Adrenal gland (tissue), 12 donors: ENCODE measurements around the gene THY1. TPM values are rescaled to one million over a fixed set of nuclear protein-coding genes. Genes with fewer than 3 reads are reported as not detected.

Experiments used
- DNase-seq, 7 donors: peaks; one replicate each; pipeline ENCODE4 v3.0.0-alpha.2; 2019 to 2020
- H3K27ac ChIP-seq, 5 donors: fragments of 200-600 bp; sonication (generic) in 4 of 5; 1 replicate in 3 of 5; 2 replicates in 2 of 5; pipeline versions ENCODE4 v1.5.1 to v1.8.0; 2016 to 2020; ENCODE audit warnings: mild to moderate bottlenecking in 1 of 5
- H3K27me3 ChIP-seq: fragments of 200-600 bp; 2 replicates; pipeline ENCODE4 v1.8.0; 2021
- H3K36me3 ChIP-seq, 2 donors: fragments of 200-600 bp; replicated peaks in 1 of 2; 1 replicate in 1 of 2; 2 replicates in 1 of 2; pipeline versions ENCODE4 v1.5.1 to v1.8.0; 2018 to 2022
- H3K4me1 ChIP-seq, 2 donors: fragments of 200-600 bp; replicated peaks in 1 of 2; 1 replicate in 1 of 2; 2 replicates in 1 of 2; pipeline versions ENCODE4 v1.5.1 to v1.8.0; 2018 to 2021
- H3K4me3 ChIP-seq, 4 donors: fragments of 200-600 bp; sonication (generic) in 3 of 4; one replicate each; pipeline ENCODE4 v1.5.1; 2016 to 2018
- H3K9me3 ChIP-seq, 3 donors: fragments of 200-600 bp; sonication (generic) in 1 of 3; replicated peaks in 1 of 3; 1 replicate in 2 of 3; 2 replicates in 1 of 3; pipeline versions ENCODE4 v1.5.1 to v1.8.0; 2016 to 2021
- CTCF ChIP-seq, 6 experiments: fragments of 450-650 bp in 4 of 6; fragments of 200-600 bp in 2 of 6; sonication (generic) in 1 of 6; IDR thresholded peaks; 1 replicate in 5 of 6; 2 replicates in 1 of 6; pipeline versions ENCODE4 v1.5.1 to v1.8.0; 2016 to 2021; ENCODE audit warnings: antibody characterized with exemption in 6 of 6, mild to moderate bottlenecking in 2 of 6, moderate library complexity in 1 of 6
- POLR2A ChIP-seq, 2 donors: fragments of 450-650 bp; IDR thresholded peaks; one replicate each; pipeline ENCODE4 v1.6.1; 2017; ENCODE audit warnings: antibody characterized with exemption in 2 of 2, mild to moderate bottlenecking in 2 of 2, moderate library complexity in 1 of 2
- WGBS, 4 donors: extraction: QIAGEN DNeasy Blood & Tissue Kit in 2 of 4; methylation state at CpG; one replicate each; pipeline versions ENCODE4 v1.1.5 to v1.1.7; 2013 to 2017; 5-methylcytosine and 5-hydroxymethylcytosine counted together
- intact Hi-C, 2 donors: fragments of 100-400 bp; cut with DNase I; formaldehyde crosslinking; loops; one replicate each; pipeline versions ENCODE4 v1.14.1 to v1.15.0; 2022 to 2023
- polyA plus RNA-seq, 3 donors: library from polyadenylated mRNA; stranded (reverse); fragments of 200-250 nt in 2 of 3; fragments of 350-450 nt in 1 of 3; fragmentation: Illumina TruSeq in 1 of 3; extraction: RNeasy Lipid Tissue Mini Kit (QIAGEN cat#74804) in 1 of 3; gene quantifications; one replicate each; pipeline ENCODE4 v1.2.3, GENCODE V29; 2013 to 2014
- total RNA-seq, 9 donors: library from RNA; depleted of rRNA in 4 of 9; stranded (reverse); fragments of >200 nt in 4 of 9; fragments of 120-200 nt in 1 of 9; fragmentation: NEBNext Ultra II Directional in 1 of 9; extraction: Animal tissue kit (Norgen Biotek cat#: 25700) in 1 of 9; gene quantifications; one replicate each; pipeline versions ENCODE4 v1.1.0 to v1.2.4, GENCODE V29; 2013 to 2023
- donor health status: healthy with polysubstance abuse.
- donor health status: Bipolar disorder and iron deficiency.
- donor health status: DM: yes; HTN: yes; CAD: no.
- donor health status: DM: no; HTN: no; CAD: no.
- donor health status: DM: no; HTN: no; CAD: no.
- donor health status: DM: yes; HTN: yes; CAD: no.

The THY1 gene
- total and polyA plus RNA-seq, 12 donors, result 4.5 to 38.7 (median 18.2) TPM

- intact Hi-C loops, result loop anchor here (5.0 kb wide), 2 partner anchors 32 to 98 kb away; partner anchors contain the start of gene C1QTNF5 (in 1 of the 2)
- peak; percentile 53 to 88 (median 75) for DNase-seq
These were observed 48.2 kb downstream of the THY1 start for GRCh38 chr11:119374632-119375336.

GRCh38 chr11:119373921-119374631 is 48.9 kb downstream of the THY1 start:
- peaks cover 43 to 60% of the 10 kb centered on the region in 2 donors for H3K4me1 ChIP-seq
- 50 to 64% (median 56%) methylated on average over 5 of the region's 5 CpGs for WGBS, 4 donors
- peak; percentile 74 to 90 (median 83) for DNase-seq
- no peak overlapping the region for H3K4me3 ChIP-seq
- no peaks in the 10 kb centered on the region for H3K36me3 ChIP-seq
- no peaks in the 10 kb centered on the region for H3K9me3 ChIP-seq
- intact Hi-C loops, result loop anchor here in 1 of 2 donors (2.0 to 5.0 kb wide), 2 partner anchors 17 to 98 kb away; no protein-coding TSS in a partner anchor
- H3K27ac ChIP-seq, result peak overlapping the region; percentile 8 to 92 (median 88)
- peak; percentile 75 to 91 (median 87) for TF ChIP-seq CTCF (IDR thresholded peaks at IDR 0.05)
- TF ChIP-seq POLR2A (IDR thresholded peaks at IDR 0.05), result no peak
- H3K27me3 ChIP-seq, result no peaks in the 10 kb centered on the region

More at GRCh38 chr11:119374632-119375336, 48.2 kb downstream of the THY1 start:
- Histone ChIP-seq H3K36me3 (no peaks in the 10 kb centered on the region), H3K4me1 (peaks cover 37 to 53% of the 10 kb centered on the region in 2 donors), H3K27ac (peak overlapping the region; percentile 66 to 92 (median 88)), H3K4me3 (no peak overlapping the region), H3K27me3 (no peaks in the 10 kb centered on the region), H3K9me3 (no peaks in the 10 kb centered on the region)
- WGBS, 4 donors, result 34 to 49% (median 36%) methylated on average over 8 to 11 of the region's 11 CpGs
- TF ChIP-seq CTCF (IDR thresholded peaks at IDR 0.05), result no peak
- peak in 1 of 2 donors; percentile 44 for TF ChIP-seq POLR2A (IDR thresholded peaks at IDR 0.05)

GRCh38 chr11:119373059-119373920 is 49.7 kb downstream of the THY1 start:
- peaks cover 51 to 68% of the 10 kb centered on the region in 2 donors for H3K4me1 ChIP-seq
- DNase-seq, result peak in 1 of 7 donors; percentile 25
- H3K27ac ChIP-seq, result no peak overlapping the region
- WGBS, 4 donors, result 78 to 89% (median 83%) methylated on average over 9 to 23 of the region's 23 CpGs
- TF ChIP-seq CTCF (IDR thresholded peaks at IDR 0.05) (no peak), POLR2A (IDR thresholded peaks at IDR 0.05) (no peak)
- H3K27me3 ChIP-seq, result no peaks in the 10 kb centered on the region
- no peaks in the 10 kb centered on the region for H3K36me3 ChIP-seq
- no peak overlapping the region for H3K4me3 ChIP-seq
- intact Hi-C loops, result loop anchor here in 1 of 2 donors (2.0 to 5.0 kb wide), 2 partner anchors 16 to 99 kb away; no protein-coding TSS in a partner anchor
- no peaks in the 10 kb centered on the region for H3K9me3 ChIP-seq
